Ishikawa (cell line): ENCODE measurements around the gene SEL1L3.
A peak's percentile ranks its signal among the peaks of the same experiment; 100 is the strongest.

ENCODE experiments used
- CEBPB ChIP-seq: IDR thresholded peaks from 2 replicates; pipeline ENCODE4 v1.6.1; 2012
- CREB1 ChIP-seq: IDR thresholded peaks from 2 replicates; pipeline ENCODE4 v1.6.1; 2012; ENCODE audit warnings: low read depth
- EGR1 ChIP-seq: IDR thresholded peaks from 2 replicates; pipeline ENCODE4 v1.6.1; 2012
- EP300 ChIP-seq: IDR thresholded peaks from 2 replicates; pipeline ENCODE4 v1.6.1; 2012; ENCODE audit warnings: borderline replicate concordance
- FOXM1 ChIP-seq: IDR thresholded peaks from 2 replicates; pipeline ENCODE4 v1.6.1; 2012; ENCODE audit warnings: low read depth, borderline replicate concordance
- NFIC ChIP-seq: IDR thresholded peaks from 2 replicates; pipeline ENCODE4 v1.6.1; 2012
- RAD21 ChIP-seq: IDR thresholded peaks from 2 replicates; pipeline ENCODE4 v1.6.1; 2012; ENCODE audit warnings: low read depth
- TAF1 ChIP-seq: IDR thresholded peaks from 2 replicates; pipeline ENCODE4 v1.6.1; 2012; ENCODE audit warnings: low read depth, mild to moderate bottlenecking
- TCF12 ChIP-seq: IDR thresholded peaks from 2 replicates; pipeline ENCODE4 v1.6.1; 2012; ENCODE audit warnings: low read depth
- TEAD4 ChIP-seq: IDR thresholded peaks from 2 replicates; pipeline ENCODE4 v1.6.1; 2012
- YY1 ChIP-seq: IDR thresholded peaks from 2 replicates; pipeline ENCODE4 v1.6.1; 2012; ENCODE audit warnings: low read depth
- ZBTB7A ChIP-seq: IDR thresholded peaks from 2 replicates; pipeline ENCODE4 v1.6.1; 2012; ENCODE audit warnings: low read depth
- TF ChIP-seq, protein P1 (sequence below): IDR thresholded peaks from 2 replicates; pipeline ENCODE4 v1.6.1; 2012
- TF ChIP-seq, protein P2 (sequence below): IDR thresholded peaks from 2 replicates; pipeline ENCODE4 v1.6.1; 2012
- TF ChIP-seq, protein P3 (sequence below): IDR thresholded peaks from 2 replicates; pipeline ENCODE4 v1.6.1; 2012; ENCODE audit warnings: low read depth, mild to moderate bottlenecking

SEL1L3 gene

DNA sequence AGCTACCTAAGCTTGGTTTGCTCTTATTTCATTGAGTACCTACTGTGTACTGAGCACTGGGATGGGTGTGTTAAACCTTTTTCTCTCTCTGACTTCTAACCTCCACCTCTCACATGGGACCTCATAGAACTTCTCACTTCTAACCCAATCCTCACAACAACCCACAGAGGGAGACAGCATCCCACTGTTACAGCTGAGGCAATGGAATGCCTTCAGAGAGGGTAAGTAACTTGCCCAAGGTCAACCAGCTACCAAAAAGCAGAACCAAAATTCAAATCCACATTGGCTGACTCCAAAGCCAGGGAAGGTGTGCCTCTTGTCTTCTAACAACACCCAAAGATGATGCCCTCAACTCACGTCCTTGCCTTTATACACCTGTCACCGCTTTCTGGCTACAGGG, 5.4 kb downstream of the SEL1L3 start:
- TF ChIP-seq ZBTB7A, result no peak
- TF ChIP-seq TAF1, result no peak
- TF ChIP-seq RAD21, result peak; percentile 32; the same call in 1 of the 2 replicates
- TF ChIP-seq TCF12, result no peak
- no peak for TF ChIP-seq EGR1

DNA sequence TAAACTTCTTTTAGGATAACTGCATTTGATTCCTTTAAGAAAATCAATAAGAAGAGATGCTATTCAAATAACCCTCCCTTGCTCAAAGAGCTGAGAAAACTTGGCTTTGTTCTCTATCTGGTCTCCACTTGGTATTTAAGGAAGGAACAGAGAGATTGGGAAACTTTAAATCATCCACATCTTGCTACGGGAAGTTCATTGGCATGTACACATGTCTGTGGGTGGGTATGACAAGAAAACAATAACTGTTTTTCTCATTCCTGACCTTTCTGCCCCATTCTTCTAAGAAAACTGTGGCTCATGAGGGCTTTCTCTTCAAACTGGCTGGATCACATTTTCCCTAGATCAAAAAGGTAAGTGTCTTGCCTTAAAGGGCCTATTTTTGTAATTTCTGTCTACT, 6.0 kb downstream of the SEL1L3 start:
- TF ChIP-seq, protein P1, sequence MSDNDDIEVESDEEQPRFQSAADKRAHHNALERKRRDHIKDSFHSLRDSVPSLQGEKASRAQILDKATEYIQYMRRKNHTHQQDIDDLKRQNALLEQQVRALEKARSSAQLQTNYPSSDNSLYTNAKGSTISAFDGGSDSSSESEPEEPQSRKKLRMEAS, result no peak
- TF ChIP-seq EGR1 (no peak), YY1 (no peak)

DNA sequence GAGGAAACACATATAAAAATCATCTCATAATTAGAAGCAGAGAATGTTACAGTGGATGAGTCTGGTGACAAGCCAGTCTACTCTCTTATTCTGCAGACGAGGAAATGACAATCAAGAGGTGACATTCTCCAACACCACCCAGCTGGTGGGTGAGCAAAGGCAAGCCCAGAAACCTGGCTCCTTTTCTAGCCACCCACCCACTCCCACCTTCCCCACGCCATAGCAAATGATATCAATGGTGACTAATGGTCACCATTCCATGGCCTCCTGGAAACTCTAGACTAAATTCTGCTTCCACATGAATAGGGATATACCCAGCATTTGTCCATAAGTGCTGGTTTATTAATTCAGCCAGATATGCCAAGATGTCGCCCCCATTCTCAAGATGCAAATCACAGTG, 10.7 kb downstream of the SEL1L3 start:
- TF ChIP-seq, protein P2, sequence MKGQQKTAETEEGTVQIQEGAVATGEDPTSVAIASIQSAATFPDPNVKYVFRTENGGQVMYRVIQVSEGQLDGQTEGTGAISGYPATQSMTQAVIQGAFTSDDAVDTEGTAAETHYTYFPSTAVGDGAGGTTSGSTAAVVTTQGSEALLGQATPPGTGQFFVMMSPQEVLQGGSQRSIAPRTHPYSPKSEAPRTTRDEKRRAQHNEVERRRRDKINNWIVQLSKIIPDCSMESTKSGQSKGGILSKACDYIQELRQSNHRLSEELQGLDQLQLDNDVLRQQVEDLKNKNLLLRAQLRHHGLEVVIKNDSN, result no peak
- TF ChIP-seq YY1 (no peak), ZBTB7A (no peak), TCF12 (no peak), EGR1 (no peak), TAF1 (no peak), FOXM1 (no peak), NFIC (no peak), CEBPB (no peak), RAD21 (no peak), CREB1 (no peak), TEAD4 (no peak), EP300 (no peak)
- TF ChIP-seq, protein P3, sequence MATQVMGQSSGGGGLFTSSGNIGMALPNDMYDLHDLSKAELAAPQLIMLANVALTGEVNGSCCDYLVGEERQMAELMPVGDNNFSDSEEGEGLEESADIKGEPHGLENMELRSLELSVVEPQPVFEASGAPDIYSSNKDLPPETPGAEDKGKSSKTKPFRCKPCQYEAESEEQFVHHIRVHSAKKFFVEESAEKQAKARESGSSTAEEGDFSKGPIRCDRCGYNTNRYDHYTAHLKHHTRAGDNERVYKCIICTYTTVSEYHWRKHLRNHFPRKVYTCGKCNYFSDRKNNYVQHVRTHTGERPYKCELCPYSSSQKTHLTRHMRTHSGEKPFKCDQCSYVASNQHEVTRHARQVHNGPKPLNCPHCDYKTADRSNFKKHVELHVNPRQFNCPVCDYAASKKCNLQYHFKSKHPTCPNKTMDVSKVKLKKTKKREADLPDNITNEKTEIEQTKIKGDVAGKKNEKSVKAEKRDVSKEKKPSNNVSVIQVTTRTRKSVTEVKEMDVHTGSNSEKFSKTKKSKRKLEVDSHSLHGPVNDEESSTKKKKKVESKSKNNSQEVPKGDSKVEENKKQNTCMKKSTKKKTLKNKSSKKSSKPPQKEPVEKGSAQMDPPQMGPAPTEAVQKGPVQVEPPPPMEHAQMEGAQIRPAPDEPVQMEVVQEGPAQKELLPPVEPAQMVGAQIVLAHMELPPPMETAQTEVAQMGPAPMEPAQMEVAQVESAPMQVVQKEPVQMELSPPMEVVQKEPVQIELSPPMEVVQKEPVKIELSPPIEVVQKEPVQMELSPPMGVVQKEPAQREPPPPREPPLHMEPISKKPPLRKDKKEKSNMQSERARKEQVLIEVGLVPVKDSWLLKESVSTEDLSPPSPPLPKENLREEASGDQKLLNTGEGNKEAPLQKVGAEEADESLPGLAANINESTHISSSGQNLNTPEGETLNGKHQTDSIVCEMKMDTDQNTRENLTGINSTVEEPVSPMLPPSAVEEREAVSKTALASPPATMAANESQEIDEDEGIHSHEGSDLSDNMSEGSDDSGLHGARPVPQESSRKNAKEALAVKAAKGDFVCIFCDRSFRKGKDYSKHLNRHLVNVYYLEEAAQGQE, result no peak
- TF ChIP-seq, protein P1, result no peak

DNA sequence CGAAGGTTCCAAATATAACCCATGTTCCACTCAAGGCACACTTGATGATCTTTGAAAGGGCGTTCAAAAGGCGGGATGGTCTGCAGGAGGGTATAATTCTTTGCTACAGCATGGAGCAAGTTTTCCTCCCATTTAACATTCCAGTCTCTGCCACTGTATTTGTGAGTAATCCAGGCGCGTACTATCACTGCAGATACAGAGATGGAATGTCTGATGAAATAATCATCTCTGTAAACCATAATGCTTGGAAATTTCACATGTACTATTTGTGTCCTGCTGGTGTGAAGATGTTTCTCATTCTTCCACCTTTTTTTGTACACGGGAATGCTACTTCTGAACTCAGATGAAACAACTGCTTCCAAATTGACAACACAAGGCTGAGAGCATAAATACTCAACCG, 15.5 kb downstream of the SEL1L3 start:
- TF ChIP-seq ZBTB7A (no peak), YY1 (no peak), CEBPB (no peak), TEAD4 (no peak), NFIC (no peak), TAF1 (no peak), FOXM1 (no peak), TCF12 (no peak), CREB1 (no peak), EP300 (no peak), RAD21 (no peak)
- TF ChIP-seq, protein P1, result no peak
- TF ChIP-seq, protein P3, result no peak
- TF ChIP-seq, protein P2, result no peak

DNA sequence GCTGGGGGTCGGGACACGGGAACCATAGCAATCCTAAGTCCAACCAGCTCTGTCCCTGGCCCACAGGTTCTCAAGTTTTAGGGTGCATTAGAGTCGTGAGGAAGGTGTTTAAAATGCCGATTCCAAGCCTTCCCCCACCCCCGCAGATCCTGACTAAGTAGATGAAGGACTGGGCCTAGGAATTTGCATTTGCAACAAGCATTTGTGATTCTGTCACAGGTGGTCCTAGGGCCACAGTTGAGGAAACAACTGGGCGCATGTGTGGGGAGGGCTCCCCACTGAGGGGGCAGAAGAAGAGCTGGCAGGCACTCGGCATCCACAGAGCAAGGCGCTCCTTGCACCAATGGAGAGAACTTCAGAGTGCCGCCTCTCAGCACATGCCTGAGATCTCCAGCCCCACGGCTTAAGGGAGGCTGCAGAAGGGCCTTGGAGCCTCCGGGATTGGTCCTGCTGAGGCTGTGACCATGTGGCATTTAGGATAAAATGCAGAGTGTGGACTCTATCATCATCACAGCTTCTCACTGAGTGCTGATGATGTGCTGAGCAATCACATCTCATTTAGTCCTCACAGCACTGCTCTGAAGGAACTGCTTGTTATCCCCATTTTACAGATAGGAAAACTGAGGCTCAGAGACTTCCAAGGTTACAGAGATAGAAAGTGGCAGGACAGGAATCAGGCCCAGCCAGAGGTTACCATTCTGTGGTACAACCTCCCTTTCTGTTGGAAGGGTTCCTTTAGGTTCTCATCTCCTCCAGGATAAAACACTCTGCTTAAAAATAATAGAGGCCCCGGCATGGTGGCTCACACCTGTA, 16.7 kb downstream of the SEL1L3 start:
- TF ChIP-seq, protein P3, result no peak
- no peak for TF ChIP-seq ZBTB7A
- no peak for TF ChIP-seq CREB1
- TF ChIP-seq FOXM1, result no peak
- TF ChIP-seq, protein P2, result no peak
